Panc1 (cell line): Measurements from ENCODE around the gene GLT8D2. TPM values are rescaled to one million over a fixed set of nuclear protein-coding genes. Genes with fewer than 3 reads are reported as not detected.

Source experiments
- ATAC-seq: fragments of 200-7000 bp; cut with Tn5 transposase; 2 replicates; pipeline ENCODE4 v1.9.1; 2020; ENCODE audit warnings: mild to moderate bottlenecking, moderate library complexity
- BruUV-seq: library from RNA; stranded (reverse); fragments of 400-500 nt; replicated peaks from 2 replicates; lab custom pipeline; 2021; lab: Mats Ljungman, UMichigan
- CTCF ChIA-PET: fragments of 300-600 bp; sonication (Branson Sonifier 250); formaldehyde crosslinking; loops from one replicate; lab custom pipeline; 2022; ENCODE audit warnings: antibody characterized with exemption; lab: Charles Lee
- POLR2A ChIA-PET: fragments of 300-600 bp; sonication (Branson Sonifier 250); formaldehyde crosslinking; loops from one replicate; lab custom pipeline; 2022; ENCODE audit warnings: antibody characterized with exemption; lab: Charles Lee
- DNase-seq: peaks from one replicate; pipeline ENCODE4 v3.0.0-alpha.2; 2010; ENCODE audit warnings: low read depth, low spot score
- H3K27ac ChIP-seq: 2 replicates; pipeline ENCODE4 v1.5.1; 2011; ENCODE audit warnings: mild to moderate bottlenecking, low read length, inconsistent platforms
- H3K27me3 ChIP-seq: fragments of 200-500 bp; sonication (Bioruptor generic); 2 replicates; pipeline ENCODE4 v1.6.0; 2014; ENCODE audit warnings: low read length, inconsistent platforms; ENCODE audit not compliant: control insufficient read depth, insufficient read depth
- H3K36me3 ChIP-seq: fragments of 200-500 bp; sonication (Bioruptor generic); 2 replicates; pipeline ENCODE4 v1.5.1; 2014; ENCODE audit warnings: inconsistent platforms, mild to moderate bottlenecking, low read length, moderate library complexity; ENCODE audit not compliant: control insufficient read depth, insufficient read depth
- H3K4me1 ChIP-seq: 2 replicates; pipeline ENCODE4 v1.5.1; 2011; ENCODE audit warnings: inconsistent platforms, mild to moderate bottlenecking, low read length, moderate library complexity; ENCODE audit not compliant: control insufficient read depth, insufficient read depth
- H3K4me3 ChIP-seq, 2 experiments: 2 replicates each; pipeline ENCODE4 v1.5.1; 2011 to 2012; ENCODE audit warnings: low read depth in 2 of 2, low read length in 2 of 2, mild to moderate bottlenecking in 2 of 2, inconsistent platforms in 1 of 2, moderate library complexity in 1 of 2
- H3K9me3 ChIP-seq: fragments of 200-500 bp; sonication (Bioruptor generic); 2 replicates; pipeline ENCODE4 v1.5.1; 2014; ENCODE audit warnings: low read depth, mild to moderate bottlenecking, inconsistent platforms, low read length, moderate library complexity; ENCODE audit not compliant: control insufficient read depth, insufficient read depth
- CTCF ChIP-seq: fragments of 450-650 bp; IDR thresholded peaks from 2 replicates; pipeline ENCODE4 v1.5.1; 2017; ENCODE audit warnings: mild to moderate bottlenecking
- POLR2AphosphoS5 ChIP-seq: IDR thresholded peaks from 2 replicates; pipeline ENCODE4 v1.6.1; 2012; ENCODE audit warnings: mild to moderate bottlenecking, low read depth, low read length, moderate library complexity
- REST ChIP-seq, 2 experiments: IDR thresholded peaks; 2 replicates each; pipeline ENCODE4 v1.6.1; 2011 to 2012; ENCODE audit warnings: low read depth in 2 of 2, control low read depth in 1 of 2, low read length in 1 of 2, mild to moderate bottlenecking in 1 of 2, moderate library complexity in 1 of 2; ENCODE audit not compliant: insufficient read depth in 1 of 2
- SIN3A ChIP-seq: IDR thresholded peaks from 2 replicates; pipeline ENCODE4 v1.6.1; 2012; ENCODE audit warnings: low read depth, mild to moderate bottlenecking, low read length, moderate library complexity, borderline replicate concordance; ENCODE audit not compliant: insufficient read depth
- TCF7L2 ChIP-seq: IDR thresholded peaks from 2 replicates; pipeline ENCODE4 v1.6.1; 2011; ENCODE audit warnings: mild to moderate bottlenecking, low read depth, low read length, inconsistent platforms
- in situ Hi-C: cut with HindIII; loops from 2 replicates; pipeline ENCODE4 v1.10.0; 2016; ENCODE audit warnings: low sequenced_read_pairs, low pct_unique_long_range_greater_than_20kb
- intact Hi-C: fragments of 100-400 bp; cut with micrococcal nuclease; formaldehyde crosslinking; loops from one replicate; pipeline ENCODE4 v1.10.0; 2022; ENCODE audit not compliant: unreplicated experiment
- total RNA-seq: library from RNA; stranded (reverse); gene quantifications from one replicate; pipeline ENCODE4 v1.2.1, GENCODE V29; 2021; ENCODE audit not compliant: unreplicated experiment

Gene GLT8D2
- total RNA-seq, 1 experiment from 2014 or later = 0.54 TPM

GRCh38 chr12:104000807-104001434, 49.1 kb downstream of the GLT8D2 start:
- POLR2A ChIA-PET = no interaction called here
- ATAC-seq = no peak

GRCh38 chr12:103998976-103999375, 51.0 kb downstream of the GLT8D2 start:
- Histone ChIP-seq H3K4me1 (no peaks in the 10 kb centered on the region), H3K36me3 (no peaks in the 10 kb centered on the region), H3K4me3 (no peak overlapping the region), H3K27ac (no peak overlapping the region), H3K9me3 (no peaks in the 10 kb centered on the region), H3K27me3 (peaks cover 6% of the 10 kb centered on the region; the same call in 1 of the 2 replicates)
- TF ChIP-seq SIN3A = no peak
- no peak for TF ChIP-seq REST (IDR thresholded peaks at IDR 0.05; ENCODE audit: insufficient read depth in 1 of 2, low read depth in 2 of 2, low read length in 1 of 2)
- TF ChIP-seq POLR2AphosphoS5 = no peak
- no peak for TF ChIP-seq CTCF
- TF ChIP-seq TCF7L2 = no peak
- in situ Hi-C loops (no loop called here), intact Hi-C loops (no loop called here)
- DNase-seq (no peak), ATAC-seq (no peak)
- BruUV-seq = no TSS peak
- ChIA-PET POLR2A (no interaction called here), CTCF (no interaction called here)

More at GRCh38 chr12:104000807-104001434, 49.1 kb downstream of the GLT8D2 start:
- intact Hi-C loops (no loop called here), in situ Hi-C loops (no loop called here)
- H3K4me3 ChIP-seq = no peak overlapping the region
- TF ChIP-seq POLR2AphosphoS5 (no peak), TCF7L2 (no peak), SIN3A (no peak), REST (IDR thresholded peaks at IDR 0.05; ENCODE audit: insufficient read depth in 1 of 2, low read depth in 2 of 2, low read length in 1 of 2) (no peak), CTCF (no peak)
- BruUV-seq = no TSS peak
- H3K9me3 ChIP-seq = no peaks in the 10 kb centered on the region
- H3K27me3 ChIP-seq = peaks cover 6% of the 10 kb centered on the region; the same call in 1 of the 2 replicates
- CTCF ChIA-PET = no interaction called here
- H3K36me3 ChIP-seq = no peaks in the 10 kb centered on the region
- no peaks in the 10 kb centered on the region for H3K4me1 ChIP-seq
- DNase-seq = no peak
- no peak overlapping the region for H3K27ac ChIP-seq
